H1 (cell line): ENCODE data around the gene GRIN2C. TPM values are rescaled to one million over a fixed set of nuclear protein-coding genes. Genes with fewer than 3 reads are reported as not detected.

Experiments used
- EZH2 ChIP-seq: fragments of 200-600 bp; sonication (generic); IDR thresholded peaks from 2 replicates; pipeline ENCODE4 v1.7.1; 2012; ENCODE audit warnings: low read depth, mild to moderate bottlenecking, moderate library complexity, low read length, inconsistent platforms; ENCODE audit not compliant: severe bottlenecking
- HDAC6 ChIP-seq: IDR thresholded peaks from one replicate; pipeline ENCODE4 v1.7.1; 2012; ENCODE audit warnings: low read depth, mild to moderate bottlenecking, inconsistent platforms, low read length, moderate library complexity
- RNF2 ChIP-seq: fragments of 200-900, 300-1000 bp; sonication (generic); IDR thresholded peaks from 2 replicates; pipeline ENCODE4 v1.7.1; 2016; ENCODE audit warnings: borderline replicate concordance, low read depth, mild to moderate bottlenecking, antibody characterized with exemption, low read length; ENCODE audit not compliant: poor library complexity, severe bottlenecking; ENCODE audit errors: missing control alignments
- USF2 ChIP-seq: IDR thresholded peaks from 2 replicates; pipeline ENCODE4 v1.6.1; 2011; ENCODE audit warnings: low read length, improper control_type of control experiment
- polyA plus RNA-seq, 7 experiments: library from polyadenylated mRNA; depleted of rRNA in 3 of 7; stranded (reverse) in 5 of 7; unstranded in 2 of 7; fragments of >200 nt in 5 of 7; fragments of 200-250 nt in 2 of 7; gene quantifications; 1 replicate in 5 of 7; 2 replicates in 1 of 7; 4 replicates in 1 of 7; pipeline versions ENCODE4 v1.2.1 to v1.2.3, GENCODE V29; 2011 to 2013; ENCODE audit warnings: missing spikeins in 2 of 7, mixed read lengths in 2 of 7
- total RNA-seq: library from RNA; stranded (reverse); fragmentation: NEBNext Ultra II Directional; extraction: Animal tissue kit (Norgen Biotek cat#: 25700); gene quantifications from 2 replicates; pipeline ENCODE4 v1.2.1, GENCODE V29; 2021

The GRIN2C gene
- total and polyA plus RNA-seq, 2 of the 8 experiments (the other 6 are each of a cell fraction or from before 2014, with no cell fraction given), result 0.06 to 0.07 TPM

- no peak for TF ChIP-seq USF2
- TF ChIP-seq EZH2, result no peak
- no peak for TF ChIP-seq RNF2
- no peak for TF ChIP-seq HDAC6
These were observed 2.5 kb downstream of the GRIN2C start (continued) for GRCh38 chr17:74857191-74857590.
